HG03457 (cell line): ENCODE measurements around the gene PAX5.

Experiments
- ATAC-seq: cut with Tn5 transposase; IDR thresholded peaks from one replicate; pipeline ENCODE4 v1.9.1; 2021; ENCODE audit warnings: moderate number of reproducible peaks; ENCODE audit not compliant: unreplicated experiment

PAX5 gene

GRCh38 chr9:36935768-36936497 is 98.1 kb downstream of the PAX5 start:
- no peak for ATAC-seq

GRCh38 chr9:36935332-36935731 is 98.7 kb downstream of the PAX5 start:
- ATAC-seq: no peak

GRCh38 chr9:36934478-36935065 is 99.5 kb downstream of the PAX5 start:
- no peak for ATAC-seq

DNA sequence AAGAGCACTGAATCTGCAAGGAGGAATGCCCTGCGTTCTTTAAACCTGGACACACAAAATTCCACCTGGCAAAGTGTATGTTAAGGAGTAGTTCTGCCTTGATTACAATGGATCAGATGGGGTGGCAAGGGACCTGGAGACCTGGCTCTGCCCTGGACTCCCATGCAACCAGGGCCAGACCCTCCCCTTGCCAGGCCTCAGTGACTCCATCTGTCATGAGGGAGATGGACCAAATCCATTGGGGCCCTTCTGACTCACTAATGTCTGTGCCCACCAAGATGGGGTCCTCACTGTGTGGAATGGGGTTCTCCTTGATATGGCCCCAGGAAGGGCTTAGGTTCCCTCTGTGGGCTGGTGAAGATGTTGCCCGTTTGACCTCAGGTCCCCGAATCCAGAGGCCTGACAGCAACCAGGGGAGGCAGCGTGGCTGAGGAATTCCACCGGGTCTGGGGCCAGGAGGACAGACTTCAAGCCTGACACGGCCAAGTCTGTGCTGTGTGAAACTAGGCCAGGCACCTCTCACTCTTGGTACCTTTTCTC is 100.3 kb downstream of the PAX5 start:
- no peak for ATAC-seq

GRCh38 chr9:36932198-36932597 is 101.9 kb downstream of the PAX5 start:
- ATAC-seq: no peak

GRCh38 chr9:36930941-36931340 is 103.1 kb downstream of the PAX5 start:
- no peak for ATAC-seq

DNA sequence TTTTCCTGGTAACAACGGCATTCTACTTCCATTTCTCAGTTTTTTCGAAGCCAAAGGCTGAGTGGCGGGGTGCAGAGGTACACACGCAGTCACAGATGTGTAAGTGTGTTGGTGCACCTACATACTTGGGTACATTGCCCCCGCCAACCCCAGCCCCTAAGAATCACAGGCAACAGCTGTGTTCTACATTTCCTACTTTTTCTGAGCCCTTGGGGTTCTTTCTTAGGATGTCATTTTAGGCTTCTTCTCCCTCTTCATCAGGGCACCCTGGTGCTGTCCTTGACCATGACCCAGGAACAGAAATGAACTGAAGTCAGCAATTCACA is 104.8 kb downstream of the PAX5 start:
- no peak for ATAC-seq

DNA sequence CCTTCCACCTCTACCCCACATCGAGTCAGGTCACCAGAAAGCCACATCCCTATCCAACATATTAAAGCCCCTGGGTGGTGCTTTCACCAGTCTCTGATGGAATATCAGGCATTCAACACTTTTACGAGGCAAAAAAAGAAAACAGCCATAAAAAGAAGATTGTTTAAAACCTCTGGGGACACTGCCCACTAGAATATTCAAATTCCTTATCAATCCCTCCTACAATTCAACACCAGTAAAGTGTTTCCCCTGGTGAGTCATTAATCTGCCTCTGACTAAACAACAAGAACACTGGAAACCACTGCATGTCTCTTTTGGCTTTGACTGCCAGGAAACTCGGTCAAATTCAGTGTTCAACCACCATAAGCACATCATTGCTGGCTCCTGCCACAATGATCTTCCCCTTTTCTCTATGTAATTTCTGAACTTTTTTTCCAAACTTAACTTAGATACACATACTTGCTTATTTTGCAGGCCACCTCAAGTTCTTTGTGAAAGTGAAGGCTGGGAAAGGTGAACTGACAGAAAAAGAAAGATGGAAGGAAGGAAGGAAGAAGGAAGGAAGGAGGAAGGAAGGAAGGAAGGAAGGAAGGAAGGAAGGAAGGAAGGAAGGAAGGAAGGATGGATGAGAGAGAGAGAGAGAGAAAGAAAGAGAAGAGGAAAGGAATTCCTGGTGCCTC is 105.3 kb downstream of the PAX5 start:
- peak; percentile 62 for ATAC-seq

DNA sequence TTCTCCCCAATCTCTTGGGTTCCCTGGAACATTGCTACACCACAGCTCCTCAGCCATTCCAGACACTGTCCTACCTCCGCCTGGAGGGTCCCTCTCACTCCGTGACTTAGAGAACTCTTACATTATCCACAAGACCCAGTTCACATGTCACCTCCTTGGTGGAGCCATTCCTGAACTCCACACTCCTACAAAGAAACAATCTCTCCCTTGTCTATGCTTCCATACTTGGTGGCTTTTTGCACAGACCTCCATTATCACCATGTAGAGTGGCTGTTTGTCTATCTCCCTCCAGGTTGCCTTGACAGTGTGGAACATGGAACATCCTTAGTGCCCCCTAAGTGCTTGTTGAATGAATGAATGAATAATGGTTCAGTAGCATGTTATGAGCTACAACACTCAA is 105.9 kb downstream of the PAX5 start:
- ATAC-seq: no peak

- ATAC-seq: no peak
These were observed 109.2 kb downstream of the PAX5 start for GRCh38 chr9:36924757-36925432.

DNA sequence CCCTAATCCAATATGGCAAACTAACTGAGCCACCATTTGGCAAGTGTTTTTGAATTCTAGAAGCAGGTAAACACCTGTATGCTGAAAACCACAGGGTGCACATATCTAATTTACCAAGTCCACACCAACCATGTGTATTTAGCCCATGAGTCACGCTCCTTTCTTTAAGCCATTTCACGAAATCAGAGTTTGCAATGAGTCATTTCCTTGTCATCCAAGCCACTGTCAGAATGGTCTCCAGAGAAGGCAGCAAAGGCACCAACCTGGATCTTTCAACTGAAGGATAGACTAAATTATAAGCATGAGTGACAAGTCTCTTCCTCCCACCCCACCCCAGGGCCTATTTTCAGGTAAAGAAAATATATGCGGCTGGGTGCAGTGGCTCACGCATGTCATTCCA is 110.0 kb downstream of the PAX5 start:
- ATAC-seq: no peak

DNA sequence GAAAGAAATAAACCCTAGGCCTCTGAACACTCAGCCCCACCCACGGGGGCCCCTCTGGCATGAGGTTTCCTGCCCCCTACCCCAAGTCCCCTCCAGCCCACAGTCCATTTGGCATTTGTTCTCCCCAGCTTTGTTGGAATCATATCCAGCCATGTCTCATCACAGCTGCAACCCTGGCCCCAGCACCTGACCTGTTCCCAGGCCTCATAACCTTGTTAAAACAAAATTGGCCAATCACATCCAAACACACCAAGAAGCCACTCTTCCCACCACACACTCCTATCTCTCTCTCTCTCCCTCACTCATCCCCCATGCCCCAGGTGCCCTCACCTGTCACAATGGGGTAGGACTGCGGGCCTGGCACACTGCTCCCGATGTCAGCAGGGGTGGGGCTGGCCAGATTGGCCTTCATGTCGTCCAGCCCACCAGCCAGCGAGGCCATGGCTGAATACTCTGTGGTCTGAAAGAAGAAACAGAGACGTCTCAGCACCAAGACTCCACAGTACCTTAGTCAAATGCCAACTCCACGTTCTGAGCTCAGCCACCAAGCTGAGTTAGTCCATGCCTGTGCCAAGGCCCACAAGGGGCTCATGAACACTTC is 110.9 kb downstream of the PAX5 start:
- ATAC-seq: no peak

DNA sequence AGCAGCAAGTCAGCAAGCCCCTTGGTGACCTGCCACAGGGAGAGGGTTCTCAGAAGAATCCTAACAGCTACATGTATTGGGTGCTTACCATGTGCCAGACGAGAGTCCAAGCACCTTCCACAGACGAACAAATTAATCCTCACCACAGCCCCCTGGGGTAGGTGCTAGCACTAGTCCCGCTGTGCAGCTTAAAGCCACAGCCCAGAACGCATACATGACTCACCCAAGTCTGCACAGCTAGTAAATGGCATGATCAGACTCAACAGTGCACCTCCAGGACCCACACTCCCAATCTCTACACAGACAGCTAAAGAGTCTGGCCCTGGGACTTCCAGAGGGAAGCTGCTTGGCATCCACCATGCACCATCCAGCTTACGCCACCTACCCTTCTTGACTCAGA is 111.5 kb downstream of the PAX5 start:
- ATAC-seq: no peak

DNA sequence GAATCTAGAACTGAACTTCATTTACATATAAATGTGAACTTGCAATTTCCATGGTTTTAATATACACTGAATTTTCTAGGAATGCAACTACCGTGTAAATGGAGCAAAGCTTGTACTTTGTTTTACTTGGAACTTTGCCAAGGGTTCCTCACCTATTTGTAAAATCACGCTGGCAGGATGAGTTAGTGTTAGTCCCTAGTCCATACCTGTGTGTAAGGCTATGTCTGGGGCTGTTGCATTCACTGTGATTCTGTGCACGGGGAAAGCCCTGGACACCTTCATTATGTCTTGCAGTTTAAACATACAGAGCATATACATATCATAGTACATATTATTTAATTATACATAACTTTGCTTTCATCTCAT is 119.9 kb downstream of the PAX5 start:
- no peak for ATAC-seq

DNA sequence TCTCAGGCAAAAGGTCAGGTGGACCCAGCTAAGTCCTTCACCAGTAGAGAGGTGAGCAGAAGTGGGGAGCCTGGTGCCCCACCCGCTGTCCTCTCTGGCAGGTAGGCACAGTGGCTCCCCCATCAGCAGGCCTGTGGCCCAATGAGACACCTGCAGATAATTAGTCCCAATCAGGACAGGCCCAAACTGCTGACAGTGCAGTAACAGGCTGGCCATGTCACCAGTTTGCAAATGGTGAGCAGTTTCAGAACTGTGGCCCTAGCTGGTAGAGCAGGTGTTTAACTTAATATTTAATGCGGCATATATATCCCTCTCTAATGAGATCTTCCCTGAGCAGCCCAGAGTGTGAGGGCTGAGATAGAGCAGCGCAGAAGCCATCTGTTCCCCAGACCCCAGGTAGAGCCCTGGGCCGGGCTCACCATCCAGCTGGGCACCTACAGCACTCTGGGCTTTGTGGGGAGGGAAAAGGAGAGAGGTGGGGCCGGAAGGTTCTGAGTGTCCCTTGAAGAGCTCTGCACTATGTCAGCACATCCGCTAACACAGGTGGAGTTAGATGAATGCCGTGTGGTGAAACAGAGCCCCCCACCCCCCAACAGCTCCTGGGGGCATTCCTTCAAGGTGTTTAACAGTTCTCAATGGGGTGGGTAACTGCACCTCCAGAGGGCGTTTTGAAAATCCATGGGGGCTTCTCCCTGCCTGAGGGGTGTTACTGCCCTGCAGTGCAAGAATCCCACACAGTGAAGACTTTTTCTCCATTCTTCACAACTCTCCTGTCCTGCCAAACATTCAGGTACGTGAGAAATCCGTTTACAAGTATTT is 120.5 kb downstream of the PAX5 start:
- no peak for ATAC-seq

DNA sequence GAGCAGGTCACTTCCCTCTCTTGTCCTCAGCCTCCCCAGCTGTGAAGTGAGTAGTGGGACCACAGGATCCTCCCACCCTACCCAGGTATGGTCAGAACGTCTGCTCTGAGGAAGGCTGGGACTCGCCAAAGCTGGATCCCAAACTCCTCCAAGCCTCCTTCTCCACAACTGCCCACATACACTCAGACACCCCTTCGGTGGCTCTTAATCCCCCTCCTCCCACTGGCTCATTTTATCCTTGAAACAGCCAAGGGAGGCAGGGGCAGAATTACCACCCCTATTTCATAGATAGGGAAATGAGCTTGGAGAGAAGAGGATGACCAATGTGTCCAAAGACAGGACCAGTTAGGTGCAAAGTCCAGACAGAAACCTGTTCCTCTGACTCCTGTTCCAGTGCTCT is 121.4 kb downstream of the PAX5 start:
- no peak for ATAC-seq

DNA sequence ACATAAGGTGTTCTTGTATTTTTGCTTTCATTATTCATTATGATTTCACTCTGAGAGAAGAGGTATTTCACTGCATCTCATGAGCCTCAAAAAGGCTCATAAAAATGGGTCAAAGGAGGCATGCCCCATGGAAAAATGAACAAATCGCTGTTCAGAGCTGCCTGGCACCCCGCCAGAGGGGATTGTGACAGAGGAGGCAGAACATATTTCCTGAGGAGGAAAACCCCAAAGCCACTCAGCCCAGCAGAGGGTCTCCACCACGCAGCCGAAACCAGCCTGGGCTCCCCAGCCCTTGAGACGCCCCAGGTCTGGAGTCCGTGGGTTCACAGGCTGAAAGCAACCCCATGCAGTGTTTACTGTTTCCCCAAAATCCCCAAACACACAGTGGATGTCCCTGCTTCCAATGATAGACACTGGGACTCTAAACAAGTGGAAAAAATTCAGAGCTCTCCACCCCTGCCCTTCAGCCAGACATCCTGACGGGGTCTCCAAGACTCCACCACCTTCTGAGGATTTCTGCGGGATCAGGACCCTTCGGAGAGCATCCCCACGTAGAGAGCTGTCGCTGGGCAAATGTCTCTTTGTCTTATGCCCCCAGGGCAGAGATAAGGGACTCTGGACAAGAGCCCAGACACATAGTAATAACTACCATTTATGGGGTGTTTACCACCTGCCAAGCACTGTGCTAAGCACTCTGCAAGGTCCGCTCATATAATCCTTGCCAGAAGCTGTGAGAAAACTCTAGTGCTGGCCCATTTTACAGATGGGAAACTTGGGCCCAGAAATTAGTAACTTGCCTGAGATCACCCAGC is 122.3 kb downstream of the PAX5 start:
- ATAC-seq: no peak

DNA sequence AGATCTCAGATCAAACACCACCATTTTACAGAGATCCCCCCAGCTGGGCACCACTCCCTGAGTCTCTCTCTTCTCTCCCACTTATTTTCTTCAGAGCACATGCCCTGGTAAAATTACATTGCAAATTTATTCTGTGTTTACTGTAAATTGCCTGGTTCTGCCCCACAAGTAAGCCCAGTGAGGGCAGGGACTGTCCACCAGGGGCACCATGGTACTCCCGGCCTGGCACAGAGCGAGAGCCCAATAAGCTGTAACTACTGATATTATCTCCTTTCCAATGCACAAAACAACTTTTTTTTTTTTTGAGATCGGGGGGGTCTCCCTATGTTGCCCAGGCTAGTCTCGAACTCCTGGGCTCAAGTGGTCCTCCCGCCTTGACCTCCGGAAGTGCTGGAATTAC is 123.0 kb downstream of the PAX5 start:
- ATAC-seq: no peak

- ATAC-seq: no peak
These were observed 127.6 kb downstream of the PAX5 start for GRCh38 chr9:36906492-36906891.
